ENCODE data around the gene POLR3C. TPM values are rescaled to one million over a fixed set of nuclear protein-coding genes. Genes with fewer than 3 reads are reported as not detected.

The POLR3C gene
- total RNA-seq, 2 experiments from 2014 or later = 38.2 to 39.4 TPM

DNA sequence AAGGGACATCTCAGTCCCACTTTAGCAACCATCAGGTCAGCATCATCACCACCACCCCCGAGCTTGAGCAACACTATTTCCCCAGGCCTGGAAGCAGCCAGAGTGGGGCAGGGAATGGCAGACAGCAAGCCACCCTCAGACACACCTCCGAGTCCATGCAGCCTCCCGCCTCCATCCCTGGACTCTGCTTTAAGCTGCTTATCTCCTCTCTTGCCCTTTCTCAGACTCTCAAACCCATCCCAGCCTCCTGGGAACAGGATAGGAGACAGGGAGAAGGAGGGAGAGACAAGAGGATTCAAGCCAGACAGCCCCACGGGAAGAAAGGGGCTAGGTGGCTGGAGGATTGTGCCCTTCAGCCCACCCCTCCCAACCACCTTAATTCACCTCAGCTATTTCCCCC, 33.2 kb downstream of the POLR3C start:
- Mint-ChIP-seq H3K4me3 (no peak overlapping the region), H3K27ac (no peak overlapping the region), H3K4me1 (ENCODE audit: low read depth) (peaks cover 14% of the 10 kb centered on the region), H3K9me3 (no peaks in the 10 kb centered on the region), H3K36me3 (ENCODE audit: low read depth) (peaks cover 10% of the 10 kb centered on the region), H3K27me3 (no peaks in the 10 kb centered on the region)
- ChIA-PET CTCF (interaction anchor here (1.1 to 12.1 kb wide), 9 partner anchors 10 to 151 kb away, joined by 3 to 231 read pairs (median 5); partner anchors contain the start of genes ANKRD35, ITGA10 and NUDT17), POLR2A (interaction anchor here (0.6 to 4.6 kb wide), 6 partner anchors 10 to 195 kb away, joined by 3 to 49 read pairs (median 4); partner anchors contain the start of genes NUDT17 and RBM8A)
- DNase-seq = no peak
- intact Hi-C loops (cut with micrococcal nuclease) = no loop called here
- no peak for ATAC-seq
- TF ChIP-seq, protein P1, sequence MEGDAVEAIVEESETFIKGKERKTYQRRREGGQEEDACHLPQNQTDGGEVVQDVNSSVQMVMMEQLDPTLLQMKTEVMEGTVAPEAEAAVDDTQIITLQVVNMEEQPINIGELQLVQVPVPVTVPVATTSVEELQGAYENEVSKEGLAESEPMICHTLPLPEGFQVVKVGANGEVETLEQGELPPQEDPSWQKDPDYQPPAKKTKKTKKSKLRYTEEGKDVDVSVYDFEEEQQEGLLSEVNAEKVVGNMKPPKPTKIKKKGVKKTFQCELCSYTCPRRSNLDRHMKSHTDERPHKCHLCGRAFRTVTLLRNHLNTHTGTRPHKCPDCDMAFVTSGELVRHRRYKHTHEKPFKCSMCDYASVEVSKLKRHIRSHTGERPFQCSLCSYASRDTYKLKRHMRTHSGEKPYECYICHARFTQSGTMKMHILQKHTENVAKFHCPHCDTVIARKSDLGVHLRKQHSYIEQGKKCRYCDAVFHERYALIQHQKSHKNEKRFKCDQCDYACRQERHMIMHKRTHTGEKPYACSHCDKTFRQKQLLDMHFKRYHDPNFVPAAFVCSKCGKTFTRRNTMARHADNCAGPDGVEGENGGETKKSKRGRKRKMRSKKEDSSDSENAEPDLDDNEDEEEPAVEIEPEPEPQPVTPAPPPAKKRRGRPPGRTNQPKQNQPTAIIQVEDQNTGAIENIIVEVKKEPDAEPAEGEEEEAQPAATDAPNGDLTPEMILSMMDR (IDR thresholded peaks at IDR 0.05) = no peak

DNA sequence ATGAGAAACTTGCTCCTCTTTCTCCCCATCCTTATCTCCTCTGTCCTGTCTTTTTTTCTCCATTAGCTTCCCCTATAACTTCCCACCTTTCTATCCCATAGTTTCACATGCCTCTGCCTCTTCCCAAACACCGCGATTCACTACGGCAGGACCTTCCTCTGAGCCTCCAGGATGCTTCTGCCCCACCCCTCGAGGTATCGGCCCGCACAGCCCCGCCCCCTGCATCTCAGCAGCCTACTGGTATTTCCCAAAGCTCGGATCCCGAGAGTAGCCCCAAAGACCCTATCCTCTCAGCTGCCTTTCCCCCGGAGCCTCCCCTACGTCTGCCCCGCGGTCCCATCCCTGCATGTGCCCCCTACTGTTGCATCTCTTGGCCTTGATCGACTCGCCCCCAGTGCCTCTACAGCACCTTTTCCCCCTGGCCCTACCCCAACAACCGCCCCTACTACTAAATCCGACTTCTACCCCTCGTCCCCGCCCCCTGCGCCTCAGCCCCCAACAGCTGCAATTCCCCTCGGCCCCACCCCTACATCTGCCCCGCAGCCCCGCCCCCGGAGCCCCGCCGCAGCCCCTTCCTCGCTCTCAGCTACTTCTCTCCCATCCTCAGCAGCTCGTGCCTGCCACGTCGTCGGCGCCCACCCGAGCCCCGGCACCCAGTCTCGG, 34.4 kb downstream of the POLR3C start:
- Mint-ChIP-seq H3K4me3 (peak overlapping the region; percentile 98), H3K27ac (peak overlapping the region; percentile 86), H3K9me3 (no peaks in the 10 kb centered on the region), H3K27me3 (no peaks in the 10 kb centered on the region), H3K4me1 (ENCODE audit: low read depth) (peaks cover 14% of the 10 kb centered on the region), H3K36me3 (ENCODE audit: low read depth) (peaks cover 8% of the 10 kb centered on the region)
- TF ChIP-seq, protein P1 (IDR thresholded peaks at IDR 0.05) = no peak
- ChIA-PET POLR2A (interaction anchor here (1.0 to 4.6 kb wide), 20 partner anchors 8 to 194 kb away, joined by 3 to 49 read pairs (median 6); partner anchors contain the start of genes HJV, NUDT17, PEX11B and RBM8A), CTCF (interaction anchor here (0.8 to 12.1 kb wide), 21 partner anchors 10 to 174 kb away, joined by 3 to 231 read pairs (median 4); partner anchors contain the start of genes ANKRD35, ITGA10, LIX1L and NUDT17)
- DNase-seq = peak; percentile 62
- peak; percentile 31 for ATAC-seq
- intact Hi-C loops (cut with micrococcal nuclease) = no loop called here

DNA sequence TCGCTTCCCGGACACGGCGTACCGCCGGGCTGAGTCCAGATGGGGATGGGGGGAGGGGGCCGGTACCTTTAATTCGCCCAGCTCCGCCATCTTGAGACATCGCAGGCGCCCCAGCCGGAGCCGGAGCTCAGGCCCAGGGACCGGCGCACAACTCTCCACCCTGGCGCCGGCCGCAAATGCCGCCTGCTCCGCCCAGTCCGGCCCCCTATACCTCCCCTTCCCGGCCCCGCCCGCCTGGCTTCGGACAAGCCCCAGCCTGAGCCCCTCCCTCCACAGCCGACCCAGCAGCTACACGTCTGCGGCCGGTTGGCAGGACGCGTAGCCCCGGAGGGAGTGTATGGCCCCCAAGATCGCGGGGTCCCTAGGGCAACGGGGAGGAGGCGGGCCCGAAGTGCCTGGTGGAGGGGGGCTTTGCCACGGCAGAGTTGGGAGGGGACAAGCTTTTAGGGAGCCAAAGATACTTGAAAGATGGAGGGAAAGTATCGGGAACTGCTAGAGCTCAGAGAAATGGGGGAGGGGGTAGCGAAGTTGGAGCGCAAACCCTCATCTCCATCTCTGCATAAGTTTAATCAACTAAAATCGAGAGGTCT, 35.0 kb downstream of the POLR3C start, which contains the start of gene PIAS3:
Gene PIAS3 (minus strand): TSS at position 181 of the 590 bp plus-strand sequence. CDS start 91 bp downstream, at position 90.
- ChIA-PET POLR2A (interaction anchor here (0.9 to 4.6 kb wide), 21 partner anchors 9 to 193 kb away, joined by 3 to 49 read pairs (median 6); partner anchors contain the start of genes HJV, NUDT17, PEX11B and RBM8A), CTCF (interaction anchor here (0.8 to 12.1 kb wide), 25 partner anchors 9 to 177 kb away, joined by 3 to 231 read pairs (median 4); partner anchors contain the start of genes ANKRD35, ITGA10, LIX1L and NUDT17)
- Mint-ChIP-seq H3K4me1 (ENCODE audit: low read depth) (peaks cover 14% of the 10 kb centered on the region), H3K9me3 (no peaks in the 10 kb centered on the region), H3K4me3 (peak within 1 kb of the TSS; percentile 98), H3K36me3 (ENCODE audit: low read depth) (peaks cover 8% of the 10 kb centered on the region), H3K27ac (peak within 1 kb of the TSS; percentile 86), H3K27me3 (no peaks in the 10 kb centered on the region)
- DNase-seq (peak; percentile 92), ATAC-seq (peak; percentile 87)
- intact Hi-C loops (cut with micrococcal nuclease) = no loop called here
- TF ChIP-seq, protein P1 (IDR thresholded peaks at IDR 0.05) = no peak

DNA sequence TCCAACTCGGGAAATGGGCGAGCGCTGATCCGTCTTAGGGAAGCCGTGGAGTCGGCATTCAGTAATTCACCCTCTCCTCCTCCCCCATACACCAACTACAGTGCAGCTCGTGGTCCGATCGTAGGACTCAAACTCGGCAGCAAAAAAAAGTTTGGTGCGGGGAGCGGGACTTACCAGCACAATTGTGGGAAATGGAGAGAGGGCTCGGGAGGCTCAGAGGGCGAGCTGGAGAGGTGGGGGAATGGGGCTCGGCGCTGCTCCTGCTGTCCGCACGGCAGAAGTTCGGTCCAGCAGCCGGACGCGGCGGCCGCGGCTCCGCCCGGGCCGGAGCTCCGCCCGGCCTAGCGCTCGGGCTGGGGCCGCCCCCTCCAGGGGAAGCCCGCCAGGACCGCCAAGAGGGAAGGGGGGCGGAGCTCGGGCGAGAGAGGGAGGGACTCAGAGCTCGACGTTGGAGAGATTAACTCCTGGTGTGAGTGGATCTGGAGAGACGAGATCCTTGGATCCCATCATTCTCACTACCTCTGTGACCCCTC, 35.6 kb downstream of the POLR3C start:
- ChIA-PET CTCF (interaction anchor here (0.8 to 12.1 kb wide), 22 partner anchors 8 to 177 kb away, joined by 3 to 231 read pairs (median 4); partner anchors contain the start of genes ANKRD35, ITGA10, LIX1L and NUDT17), POLR2A (interaction anchor here (0.9 to 4.6 kb wide), 22 partner anchors 8 to 192 kb away, joined by 3 to 49 read pairs (median 6); partner anchors contain the start of genes HJV, NUDT17, PEX11B and RBM8A)
- no peaks in the 10 kb centered on the region for H3K9me3 Mint-ChIP-seq
- peaks cover 14% of the 10 kb centered on the region for H3K4me1 Mint-ChIP-seq (ENCODE audit: low read depth)
- ATAC-seq = peak; percentile 73
- H3K27me3 Mint-ChIP-seq = no peaks in the 10 kb centered on the region
- intact Hi-C loops (cut with micrococcal nuclease) = no loop called here
- peak overlapping the region; percentile 98 for H3K4me3 Mint-ChIP-seq
- peak overlapping the region; percentile 86 for H3K27ac Mint-ChIP-seq
- TF ChIP-seq, protein P1 (IDR thresholded peaks at IDR 0.05) = no peak
- peak; percentile 87 for DNase-seq
- peaks cover 5% of the 10 kb centered on the region for H3K36me3 Mint-ChIP-seq (ENCODE audit: low read depth)

Data from activated CD8-positive, alpha-beta T cell treated with anti-CD3 and anti-CD28 coated beads for 36 hours (primary cell).